ENCODE data around the gene OTULIN.

Gene OTULIN

GRCh38 chr5:14664270-14665100, at the start of gene OTULIN:
Gene OTULIN (plus strand): TSS chr5:14664718. CDS start chr5:14664826, 108 bp downstream.
- Histone ChIP-seq H3K27ac (peak within 1 kb of the TSS; percentile 73 to 98 (median 93)), H3K4me3 (peak within 1 kb of the TSS; percentile 58 to 80 (median 64))

DNA sequence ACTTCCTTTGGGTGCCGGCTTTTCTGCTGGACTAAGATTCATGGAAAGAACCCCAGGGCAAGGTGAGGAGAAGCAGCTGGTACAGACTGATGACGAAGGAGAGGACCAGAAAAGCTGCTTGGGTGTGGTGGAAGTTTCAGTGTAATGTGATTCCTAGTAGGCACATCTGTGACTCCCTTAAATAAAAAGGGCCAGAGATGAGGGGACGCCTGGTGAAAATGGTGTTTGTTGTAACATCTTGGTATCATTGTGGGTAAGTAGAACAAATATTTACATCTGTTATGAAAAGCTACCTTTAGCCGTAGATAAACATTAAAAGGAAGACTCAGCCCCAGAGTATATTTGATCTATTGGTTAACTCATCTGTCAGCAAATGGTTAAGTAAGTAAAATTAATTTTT, 49.2 kb upstream of the OTULIN start:
- no peak overlapping the region for H3K4me3 ChIP-seq
- no peak overlapping the region for H3K27ac ChIP-seq

GRCh38 chr5:14617441-14617840, 47.1 kb upstream of the OTULIN start:
- Histone ChIP-seq H3K27ac (no peak overlapping the region), H3K4me3 (no peak overlapping the region)

DNA sequence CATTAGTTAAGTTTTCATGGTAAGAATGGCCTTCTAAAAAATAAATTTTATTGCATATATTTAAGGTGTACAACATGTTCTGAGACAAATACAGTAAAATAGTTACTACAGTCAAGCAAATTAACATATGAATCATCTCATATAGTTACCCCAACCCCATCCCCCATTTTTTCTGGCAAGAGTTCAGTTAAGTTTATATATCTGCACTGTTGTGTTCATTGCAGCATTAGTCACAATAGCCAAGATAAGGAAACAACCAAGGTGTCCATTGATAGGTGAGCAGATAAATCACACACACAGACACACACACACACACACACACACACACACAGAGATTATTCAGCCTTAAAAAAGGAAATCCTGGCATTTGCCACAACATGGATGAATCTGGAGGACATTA, 37.2 kb upstream of the OTULIN start:
- Histone ChIP-seq H3K4me3 (no peak overlapping the region), H3K27ac (no peak overlapping the region)

DNA sequence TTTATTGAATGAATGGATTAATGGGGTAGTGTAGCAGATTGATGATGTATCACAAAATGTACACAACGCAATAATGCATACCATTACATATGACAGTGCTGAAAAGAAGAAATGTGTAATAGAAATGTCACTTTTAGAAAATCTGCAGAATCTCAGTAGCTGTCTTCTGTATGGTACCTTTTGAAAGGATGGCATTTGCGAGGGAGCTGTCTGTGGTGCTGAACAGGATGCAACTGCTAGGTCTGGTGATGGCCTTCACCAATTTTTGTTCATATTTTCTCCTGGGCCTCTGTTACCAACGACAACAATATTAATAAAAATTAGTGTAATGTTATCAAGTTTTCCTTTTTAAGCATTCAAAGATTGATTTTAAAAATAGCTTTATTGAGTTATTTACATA, 36.2 kb upstream of the OTULIN start:
- Histone ChIP-seq H3K4me3 (no peak overlapping the region), H3K27ac (no peak overlapping the region)

DNA sequence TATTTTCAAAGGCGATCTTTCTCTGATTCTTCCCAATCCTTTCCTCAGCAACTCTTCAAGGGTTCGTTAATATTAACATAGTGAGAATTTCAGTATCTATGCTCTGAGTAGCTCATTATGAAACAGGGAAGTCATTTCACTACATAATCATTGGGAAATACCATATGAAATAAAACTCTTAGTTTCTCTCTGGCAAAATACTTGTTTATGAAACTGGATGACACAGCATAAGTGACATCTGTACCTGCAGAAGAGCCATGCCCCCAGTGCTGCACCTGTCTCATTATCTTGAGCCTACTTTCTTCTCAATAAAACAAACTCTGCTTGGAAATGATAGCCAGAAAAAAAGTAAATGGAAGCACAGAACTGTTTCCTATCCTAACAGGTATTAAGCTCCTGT, 33.8 kb upstream of the OTULIN start:
- Histone ChIP-seq H3K4me3 (no peak overlapping the region), H3K27ac (no peak overlapping the region)

GRCh38 chr5:14635656-14636055, 28.9 kb upstream of the OTULIN start:
- no peak overlapping the region for H3K27ac ChIP-seq
- no peak overlapping the region for H3K4me3 ChIP-seq

DNA sequence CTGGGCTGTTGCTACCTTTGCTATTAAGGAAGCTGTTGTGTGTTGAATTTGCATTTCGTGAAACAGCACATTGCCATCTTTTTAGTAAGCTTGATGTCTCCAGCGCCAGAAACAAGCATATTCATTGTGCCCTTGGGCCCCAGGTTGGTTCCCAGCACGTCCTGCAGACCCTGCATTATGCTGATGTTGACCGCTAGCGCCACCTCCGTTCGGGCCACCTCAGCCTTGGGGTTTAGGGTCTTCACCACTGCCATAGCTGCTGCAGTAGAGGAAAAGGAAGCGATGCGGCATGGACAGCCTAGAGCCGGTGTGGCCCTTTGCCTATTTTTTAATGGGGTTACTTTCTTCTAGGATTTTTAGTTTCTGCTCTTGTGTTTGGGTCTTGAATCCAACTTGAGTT, 23.8 kb upstream of the OTULIN start:
- Histone ChIP-seq H3K4me3 (no peak overlapping the region), H3K27ac (no peak overlapping the region)

DNA sequence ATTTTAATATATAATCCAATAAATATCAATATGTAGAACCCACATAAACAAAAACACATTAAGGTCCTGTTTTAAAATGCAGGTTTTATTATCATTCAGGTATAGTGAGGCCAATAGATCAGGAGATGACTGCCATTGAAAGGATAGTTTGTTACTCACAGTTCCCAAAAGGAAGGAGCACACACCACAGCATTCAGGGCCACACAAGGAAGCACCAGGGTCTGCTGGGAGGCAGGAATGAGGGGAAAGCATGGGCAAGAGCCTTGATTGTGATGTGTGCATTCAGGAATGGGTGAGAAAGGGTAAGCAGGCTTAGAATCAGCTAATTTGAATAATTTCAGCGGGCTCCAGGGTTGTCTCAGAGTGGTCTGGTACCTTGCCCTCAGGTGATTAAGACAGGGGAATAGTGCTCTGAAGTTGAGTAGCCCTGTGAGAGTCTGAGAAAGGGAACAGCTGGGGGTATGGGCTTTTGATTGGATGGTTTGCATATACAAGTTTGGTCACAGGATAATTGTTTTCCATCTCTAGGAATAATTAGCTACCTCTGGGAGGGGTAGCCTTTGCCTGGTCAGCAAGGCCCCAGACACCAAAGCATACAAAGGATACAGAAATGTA, 19.8 kb upstream of the OTULIN start:
- Histone ChIP-seq H3K27ac (no peak overlapping the region), H3K4me3 (no peak overlapping the region)

DNA sequence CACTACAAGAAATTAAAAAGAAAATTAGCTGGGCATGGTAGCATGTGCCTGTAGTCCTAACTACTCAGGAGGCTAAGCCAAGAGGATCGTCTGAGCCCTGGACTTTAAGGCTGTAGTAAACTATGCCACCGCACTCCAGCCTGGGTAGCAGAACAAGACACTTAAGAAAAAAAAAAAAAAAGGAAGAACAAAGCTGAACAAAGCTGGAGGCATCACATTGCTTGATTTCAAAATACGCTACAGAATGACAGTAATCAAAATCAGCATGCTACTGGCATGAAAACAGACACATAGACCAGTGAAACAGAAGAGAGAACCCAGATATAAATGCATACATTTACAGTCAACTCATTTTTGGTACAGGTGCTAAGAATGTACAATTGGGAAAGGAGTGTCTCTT, 14.5 kb upstream of the OTULIN start:
- Histone ChIP-seq H3K4me3 (no peak overlapping the region), H3K27ac (no peak overlapping the region)

- H3K4me3 ChIP-seq = no peak overlapping the region
These were observed 9.3 kb upstream of the OTULIN start for GRCh38 chr5:14655146-14655741.

DNA sequence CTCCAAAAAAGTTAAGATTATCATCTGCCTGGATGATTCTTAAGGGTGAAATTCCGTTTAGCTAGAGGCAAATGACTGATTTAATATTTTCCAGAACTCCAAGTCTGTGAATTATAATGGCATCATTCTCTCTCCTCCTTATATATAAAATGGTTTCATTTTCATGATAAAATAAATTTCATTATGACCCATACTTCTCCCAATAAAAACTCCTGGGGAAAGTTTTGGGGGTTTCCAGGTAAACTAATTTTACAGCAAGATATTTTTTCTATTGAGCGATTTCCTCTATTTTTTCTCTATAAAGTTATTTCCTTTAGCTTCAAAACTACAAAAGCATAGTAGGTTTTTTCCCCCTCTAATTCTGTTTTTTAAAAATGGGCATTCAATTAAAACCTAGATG, 7.6 kb upstream of the OTULIN start:
- Histone ChIP-seq H3K4me3 (no peak overlapping the region), H3K27ac (no peak overlapping the region)

More at GRCh38 chr5:14655146-14655741, 9.3 kb upstream of the OTULIN start:
- no peak overlapping the region for H3K27ac ChIP-seq

DNA sequence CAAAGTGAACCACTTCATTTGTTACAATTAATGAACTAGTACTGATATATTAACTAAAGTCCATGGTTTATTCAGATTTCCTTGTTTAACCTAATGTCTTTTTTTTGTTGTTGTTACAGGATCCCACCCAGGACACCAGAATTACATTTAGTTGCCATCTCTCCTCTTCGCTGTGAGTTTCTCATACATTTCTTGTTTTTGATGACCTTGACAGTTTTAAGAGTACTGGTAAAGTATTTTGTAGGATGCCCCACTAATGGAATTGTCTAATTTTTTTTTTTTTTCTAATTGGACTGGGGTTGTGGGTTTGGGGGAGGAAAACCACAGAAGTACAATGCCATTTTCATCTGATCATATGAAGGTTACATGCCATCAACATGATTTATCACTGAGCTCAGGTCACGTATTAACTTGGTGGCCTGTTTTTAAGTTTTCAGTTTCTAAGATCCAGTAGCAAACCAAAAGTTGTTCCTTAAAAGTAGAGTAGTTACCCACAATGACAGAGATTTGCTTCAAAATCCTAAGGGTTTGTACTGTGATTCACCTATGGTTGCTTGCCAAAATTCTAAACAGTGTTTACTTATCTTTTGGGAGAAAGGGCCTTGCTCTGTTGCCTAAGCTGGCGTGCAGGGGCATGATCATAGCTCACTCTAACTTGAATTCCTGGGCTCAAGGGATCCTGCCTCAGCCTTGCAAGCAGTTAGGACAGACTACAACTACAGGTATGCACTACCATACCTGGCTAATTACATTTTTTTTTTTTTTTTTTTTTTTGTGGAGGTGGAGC, 4.5 kb upstream of the OTULIN start:
- peak overlapping the region in 4 of 21 experiments; percentile 14 to 57 (median 35) for H3K27ac ChIP-seq
- H3K4me3 ChIP-seq = no peak overlapping the region

DNA sequence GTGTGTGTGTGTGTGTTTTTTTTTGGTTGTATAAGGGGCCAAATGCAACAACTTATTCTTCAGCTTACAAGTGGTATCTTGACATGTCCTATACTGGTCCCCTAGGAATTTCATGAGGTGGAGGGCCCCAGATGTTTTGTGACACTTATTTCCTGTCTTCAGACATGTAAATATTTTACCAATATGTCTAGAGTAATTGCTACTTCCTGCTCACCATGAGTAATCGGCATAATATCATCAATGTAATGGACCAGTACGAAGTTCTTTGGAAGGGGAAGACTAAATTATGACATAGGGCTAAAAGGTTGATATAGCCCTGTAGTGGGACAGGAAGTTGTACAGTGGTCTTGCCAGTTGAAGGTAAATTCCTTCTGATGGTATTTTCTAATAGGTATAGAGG, 3.7 kb upstream of the OTULIN start:
- Histone ChIP-seq H3K4me3 (no peak overlapping the region), H3K27ac (peak overlapping the region in 3 of 21 experiments; percentile 27 to 63 (median 33))

- H3K27ac ChIP-seq = peak overlapping the region in 13 of 21 experiments; percentile 43 to 98 (median 93)
- H3K4me3 ChIP-seq = peak overlapping the region in 2 of 7 experiments; percentile 60 to 80
These were observed 1.7 kb upstream of the OTULIN start for GRCh38 chr5:14662721-14663260.

DNA sequence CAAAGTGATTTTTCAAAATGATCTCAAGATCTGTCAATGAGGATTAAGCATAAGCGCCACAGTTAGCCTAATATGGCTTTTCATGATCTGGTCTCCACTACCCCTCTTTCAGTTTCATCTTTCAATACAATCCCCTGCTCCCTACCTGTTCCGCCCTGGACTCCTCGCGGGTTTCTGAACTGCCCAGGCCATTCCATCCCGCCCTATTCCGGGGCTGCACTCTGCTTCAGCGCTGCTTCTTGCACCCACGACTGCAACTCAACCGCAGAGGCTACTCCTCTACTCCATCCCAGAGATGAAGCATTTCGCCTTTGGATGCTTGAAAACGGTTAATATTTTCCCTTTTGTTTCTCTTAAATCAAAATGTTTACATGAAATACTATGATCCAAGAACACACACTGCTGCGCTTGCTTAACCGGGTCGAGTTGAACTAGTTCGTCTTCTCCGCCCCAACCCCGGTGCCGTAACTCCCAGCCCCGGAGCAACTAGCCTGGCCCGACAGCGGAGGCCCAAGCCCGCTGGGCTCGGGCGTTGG, 716 bp upstream of the OTULIN start:
- Histone ChIP-seq H3K27ac (peak overlapping the region; percentile 73 to 98 (median 93)), H3K4me3 (peak overlapping the region; percentile 58 to 80 (median 64))

- Histone ChIP-seq H3K4me3 (peak overlapping the region; percentile 58 to 80 (median 64)), H3K27ac (peak overlapping the region; percentile 73 to 98 (median 93))
These were observed 744 bp downstream of the OTULIN start for GRCh38 chr5:14665101-14665822.

DNA sequence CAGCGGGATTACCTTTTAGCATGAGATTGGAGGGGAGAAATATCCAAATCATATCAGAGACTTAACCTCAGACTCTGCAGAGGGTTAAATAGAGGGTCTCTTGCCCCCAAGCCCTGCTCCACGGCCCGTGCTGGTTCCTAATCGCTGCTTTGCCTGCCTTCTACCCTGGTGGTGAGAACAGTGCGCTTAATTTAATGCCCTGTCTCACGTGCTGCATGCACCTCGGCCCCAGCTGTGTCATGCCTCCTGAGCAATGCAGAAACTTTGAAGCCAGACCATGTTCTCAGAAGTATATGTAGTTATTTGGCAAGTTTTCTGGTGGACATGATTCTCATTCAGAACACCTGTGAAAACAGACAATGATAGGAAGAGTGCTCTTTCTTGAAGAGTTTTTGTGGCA, 1.4 kb downstream of the OTULIN start:
- H3K27ac ChIP-seq = peak overlapping the region in 12 of 21 experiments; percentile 89 to 98 (median 94)
- H3K4me3 ChIP-seq = peak overlapping the region in 6 of 7 experiments; percentile 58 to 80 (median 64)

DNA sequence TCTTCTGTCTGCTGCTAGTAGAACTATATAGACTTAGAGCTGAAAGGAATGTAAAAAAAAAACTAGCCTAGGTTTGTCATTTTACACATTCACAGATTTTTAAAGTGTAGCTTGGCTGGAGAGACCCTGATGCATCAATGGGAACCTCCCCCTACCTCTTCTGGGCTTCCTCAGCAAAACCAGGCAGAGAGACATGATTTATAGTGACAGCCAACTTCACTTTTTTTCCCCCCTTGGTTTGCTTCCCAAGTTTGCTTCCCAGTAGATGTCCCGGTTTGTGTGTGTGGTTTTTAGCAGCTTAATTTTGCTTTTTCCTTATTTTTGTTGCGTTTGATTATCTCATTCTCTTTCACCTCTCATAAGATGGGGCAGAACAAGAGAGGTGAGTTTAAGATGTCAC, 1.8 kb downstream of the OTULIN start:
- H3K27ac ChIP-seq = peak overlapping the region in 9 of 21 experiments; percentile 36 to 98 (median 91)
- H3K4me3 ChIP-seq = peak overlapping the region in 4 of 7 experiments; percentile 64 to 80 (median 66)
